ENCODE results near the gene SH3RF3.
"Not testable (repeated sequence)": the region's sequence is repeated elsewhere in the genome, so short reads cannot be mapped to it uniquely, and the experiment has no call there.

The SH3RF3 gene

GRCh38 chr2:109117181-109117580 lies 11.8 kb upstream of the SH3RF3 start:
- H3K4me3 ChIP-seq (ENCODE audit: low read length); H3K36me3 ChIP-seq (ENCODE audit: control insufficient read depth, insufficient read depth, low read length); H3K27ac ChIP-seq (ENCODE audit: low read length); H3K27me3 ChIP-seq (ENCODE audit: control insufficient read depth, insufficient read depth, low read length); H3K4me1 ChIP-seq (ENCODE audit: control insufficient read depth, insufficient read depth, low read length); DNase-seq (ENCODE audit: low read depth, low spot score); H3K9me3 ChIP-seq (ENCODE audit: control insufficient read depth, insufficient read depth, low read length): not testable (repeated sequence)
- WGBS (ENCODE audit: insufficient coverage, insufficient read length) = no CpG with 5 or more reads among the region's 9 CpGs

GRCh38 chr2:109117780-109118179 lies 11.2 kb upstream of the SH3RF3 start:
- H3K27ac ChIP-seq (ENCODE audit: low read length) = no peak overlapping the region
- H3K4me1 ChIP-seq (ENCODE audit: control insufficient read depth, insufficient read depth, low read length) = no peaks in the 10 kb centered on the region
- DNase-seq (ENCODE audit: low read depth, low spot score) = no peak
- H3K4me3 ChIP-seq (ENCODE audit: low read length) = no peak overlapping the region
- no CpG with 5 or more reads among the region's 4 CpGs for WGBS (ENCODE audit: insufficient coverage, insufficient read length)
- H3K9me3 ChIP-seq (ENCODE audit: control insufficient read depth, insufficient read depth, low read length) = 0 out of 2 replicates have a peak, but pooled peaks cover 2% of the 10 kb centered on the region
- H3K36me3 ChIP-seq (ENCODE audit: control insufficient read depth, insufficient read depth, low read length) = no peaks in the 10 kb centered on the region
- no peaks in the 10 kb centered on the region for H3K27me3 ChIP-seq (ENCODE audit: control insufficient read depth, insufficient read depth, low read length)

DNA sequence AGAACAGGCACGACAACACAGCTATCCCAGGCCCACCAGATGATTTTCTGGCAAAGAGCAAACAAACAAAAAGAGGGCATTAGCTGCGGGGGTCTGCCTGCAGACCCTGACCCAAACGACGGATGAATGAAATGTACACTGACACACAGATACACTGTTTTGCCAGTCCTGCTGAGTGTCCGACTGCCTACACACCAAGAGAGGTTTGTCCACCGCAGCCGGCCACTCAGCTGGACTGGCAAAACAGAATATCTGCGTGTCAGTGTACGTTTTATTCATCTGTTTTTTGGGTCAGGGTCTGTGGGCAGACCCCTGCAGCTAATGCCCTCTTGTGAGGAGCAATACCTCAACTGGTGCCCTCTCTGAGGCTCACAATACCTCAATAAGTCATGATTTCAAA lies 10.7 kb upstream of the SH3RF3 start:
- Histone ChIP-seq H3K9me3 (ENCODE audit: control insufficient read depth, insufficient read depth, low read length) (0 out of 2 replicates have a peak, but pooled peaks cover 2% of the 10 kb centered on the region), H3K27me3 (ENCODE audit: control insufficient read depth, insufficient read depth, low read length) (no peaks in the 10 kb centered on the region)
- no peak for DNase-seq (ENCODE audit: low read depth, low spot score)

DNA sequence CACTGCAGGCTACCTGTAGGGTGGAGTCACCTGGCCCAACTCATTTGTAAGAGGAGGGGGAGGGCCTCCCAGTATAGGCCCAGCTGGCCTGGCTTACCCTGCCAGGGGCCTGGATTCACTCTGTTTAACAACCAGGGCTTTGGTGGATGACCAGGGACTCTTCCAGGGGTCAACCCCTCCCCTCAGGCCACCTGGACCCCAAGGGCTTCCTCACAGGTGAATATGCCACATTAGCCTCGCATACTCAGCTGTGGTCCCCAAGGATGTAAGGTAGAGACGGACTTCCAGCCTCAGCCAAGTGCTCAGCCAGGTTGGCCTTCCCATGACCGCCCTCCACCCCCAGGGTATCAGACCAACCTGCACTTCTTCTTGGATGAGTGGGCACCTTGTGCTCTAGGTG lies 8.8 kb upstream of the SH3RF3 start:
- DNase-seq (ENCODE audit: low read depth, low spot score) = no peak
- Histone ChIP-seq H3K36me3 (ENCODE audit: control insufficient read depth, insufficient read depth, low read length) (no peaks in the 10 kb centered on the region), H3K4me3 (ENCODE audit: low read length) (no peak overlapping the region), H3K9me3 (ENCODE audit: control insufficient read depth, insufficient read depth, low read length) (0 out of 2 replicates have a peak, but pooled peaks cover 2% of the 10 kb centered on the region), H3K27ac (ENCODE audit: low read length) (no peak overlapping the region), H3K27me3 (ENCODE audit: control insufficient read depth, insufficient read depth, low read length) (no peaks in the 10 kb centered on the region), H3K4me1 (ENCODE audit: control insufficient read depth, insufficient read depth, low read length) (no peaks in the 10 kb centered on the region)
- no CpG with 5 or more reads among the region's 3 CpGs for WGBS (ENCODE audit: insufficient coverage, insufficient read length)

More for the DNA sequence above, 10.7 kb upstream of the SH3RF3 start:
- H3K4me3 ChIP-seq (ENCODE audit: low read length) = no peak overlapping the region
- no peak overlapping the region for H3K27ac ChIP-seq (ENCODE audit: low read length)
- no CpG with 5 or more reads among the region's 9 CpGs for WGBS (ENCODE audit: insufficient coverage, insufficient read length)
- no peaks in the 10 kb centered on the region for H3K36me3 ChIP-seq (ENCODE audit: control insufficient read depth, insufficient read depth, low read length)
- H3K4me1 ChIP-seq (ENCODE audit: control insufficient read depth, insufficient read depth, low read length) = no peaks in the 10 kb centered on the region

- no CpG with 5 or more reads among the region's 10 CpGs for WGBS (ENCODE audit: insufficient coverage, insufficient read length)
- not testable (repeated sequence) for H3K9me3 ChIP-seq (ENCODE audit: control insufficient read depth, insufficient read depth, low read length); DNase-seq (ENCODE audit: low read depth, low spot score); H3K27ac ChIP-seq (ENCODE audit: low read length); H3K36me3 ChIP-seq (ENCODE audit: control insufficient read depth, insufficient read depth, low read length); H3K4me3 ChIP-seq (ENCODE audit: low read length); H3K4me1 ChIP-seq (ENCODE audit: control insufficient read depth, insufficient read depth, low read length); H3K27me3 ChIP-seq (ENCODE audit: control insufficient read depth, insufficient read depth, low read length)
Measured at GRCh38 chr2:109120686-109121085, 8.3 kb upstream of the SH3RF3 start.

DNA sequence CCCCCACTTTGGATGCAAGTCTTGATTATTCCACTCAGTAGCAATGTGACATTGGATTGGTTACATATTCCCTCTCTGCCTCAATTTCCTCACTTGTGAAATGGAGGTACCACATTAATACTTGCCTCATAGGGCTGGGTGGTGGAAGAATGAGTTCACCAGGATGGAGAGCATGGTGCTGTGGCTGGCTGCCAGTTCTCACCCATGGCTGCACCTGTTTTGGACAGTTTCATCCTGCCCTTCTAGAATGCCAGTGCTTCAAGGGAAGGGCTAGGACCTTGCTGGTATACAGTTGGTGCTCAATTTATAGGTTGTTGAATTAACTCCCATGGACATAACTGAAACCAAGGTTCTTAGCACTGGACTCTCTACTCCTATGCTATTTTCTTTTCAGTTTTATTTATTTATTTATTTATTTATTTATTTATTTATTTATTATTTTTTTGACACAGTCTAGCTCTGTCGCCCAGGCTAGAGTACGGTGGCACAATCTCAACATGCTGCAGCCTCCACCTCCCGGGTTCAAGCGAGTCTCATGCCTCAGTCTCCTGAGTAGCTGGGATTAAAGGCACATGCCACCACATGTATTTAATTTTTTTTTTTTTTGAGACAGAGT lies 5.3 kb upstream of the SH3RF3 start:
- H3K36me3 ChIP-seq (ENCODE audit: control insufficient read depth, insufficient read depth, low read length) = no peaks in the 10 kb centered on the region
- no peak for DNase-seq (ENCODE audit: low read depth, low spot score)
- no peak overlapping the region for H3K4me3 ChIP-seq (ENCODE audit: low read length)
- no peaks in the 10 kb centered on the region for H3K9me3 ChIP-seq (ENCODE audit: control insufficient read depth, insufficient read depth, low read length)
- H3K4me1 ChIP-seq (ENCODE audit: control insufficient read depth, insufficient read depth, low read length) = no peaks in the 10 kb centered on the region
- H3K27me3 ChIP-seq (ENCODE audit: control insufficient read depth, insufficient read depth, low read length) = peaks cover 2% of the 10 kb centered on the region; the same call in 1 of the 2 replicates
- no peak overlapping the region for H3K27ac ChIP-seq (ENCODE audit: low read length)
- WGBS (ENCODE audit: insufficient coverage, insufficient read length) = no CpG with 5 or more reads among the region's 4 CpGs

DNA sequence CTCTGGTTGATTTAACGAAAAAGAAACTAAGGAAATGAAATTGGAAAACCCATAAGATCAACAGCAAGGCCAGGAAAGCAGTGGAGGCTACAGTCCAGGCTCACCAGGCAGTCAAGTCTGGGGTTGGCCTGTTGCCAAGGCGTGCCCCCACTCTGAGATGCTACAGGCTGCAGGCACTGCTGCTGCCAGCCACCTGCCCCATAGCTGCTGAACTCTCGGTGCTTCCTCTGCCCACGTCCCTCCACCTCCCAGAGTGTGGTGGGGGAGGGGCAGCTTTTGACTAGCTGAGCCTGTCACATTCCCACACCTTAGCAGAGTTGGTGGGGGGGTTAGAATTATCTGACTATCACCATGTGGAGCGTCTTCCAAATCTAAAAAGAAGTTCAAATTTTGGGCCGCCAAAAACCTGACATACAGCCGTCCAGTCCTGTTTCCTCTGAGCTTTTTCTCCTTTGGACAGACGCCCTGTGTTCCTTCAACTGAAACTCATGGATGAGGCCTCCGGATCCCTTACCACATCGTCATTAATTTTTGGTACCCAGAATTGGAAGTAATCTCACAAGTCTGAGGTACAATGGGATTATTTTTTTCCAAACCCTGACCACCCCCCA lies 3.9 kb upstream of the SH3RF3 start:
- no peak for DNase-seq (ENCODE audit: low read depth, low spot score)
- H3K4me3 ChIP-seq (ENCODE audit: low read length) = no peak overlapping the region
- no CpG with 5 or more reads among the region's 10 CpGs for WGBS (ENCODE audit: insufficient coverage, insufficient read length)

GRCh38 chr2:109125593-109126500 lies 3.2 kb upstream of the SH3RF3 start:
- H3K4me3 ChIP-seq (ENCODE audit: low read length) = no peak overlapping the region
- WGBS (ENCODE audit: insufficient coverage, insufficient read length) = no CpG with 5 or more reads among the region's 12 CpGs
- no peak for DNase-seq (ENCODE audit: low read depth, low spot score)
- no peaks in the 10 kb centered on the region for H3K9me3 ChIP-seq (ENCODE audit: control insufficient read depth, insufficient read depth, low read length)
- H3K27me3 ChIP-seq (ENCODE audit: control insufficient read depth, insufficient read depth, low read length) = peaks cover 22% of the 10 kb centered on the region; the same call in 1 of the 2 replicates
- H3K36me3 ChIP-seq (ENCODE audit: control insufficient read depth, insufficient read depth, low read length) = no peaks in the 10 kb centered on the region
- peaks cover 6% of the 10 kb centered on the region for H3K4me1 ChIP-seq (ENCODE audit: control insufficient read depth, insufficient read depth, low read length)
- no peak overlapping the region for H3K27ac ChIP-seq (ENCODE audit: low read length)

More for the DNA sequence above, 3.9 kb upstream of the SH3RF3 start:
- Histone ChIP-seq H3K9me3 (ENCODE audit: control insufficient read depth, insufficient read depth, low read length) (no peaks in the 10 kb centered on the region), H3K4me1 (ENCODE audit: control insufficient read depth, insufficient read depth, low read length) (peaks cover 5% of the 10 kb centered on the region), H3K27me3 (ENCODE audit: control insufficient read depth, insufficient read depth, low read length) (peaks cover 15% of the 10 kb centered on the region; the same call in 1 of the 2 replicates), H3K36me3 (ENCODE audit: control insufficient read depth, insufficient read depth, low read length) (no peaks in the 10 kb centered on the region), H3K27ac (ENCODE audit: low read length) (no peak overlapping the region)

- H3K4me1 ChIP-seq (ENCODE audit: control insufficient read depth, insufficient read depth, low read length) = peaks cover 6% of the 10 kb centered on the region
- H3K27ac ChIP-seq (ENCODE audit: low read length) = no peak overlapping the region
- H3K4me3 ChIP-seq (ENCODE audit: low read length) = no peak overlapping the region
- H3K27me3 ChIP-seq (ENCODE audit: control insufficient read depth, insufficient read depth, low read length) = peaks cover 22% of the 10 kb centered on the region; the same call in 1 of the 2 replicates
- no CpG with 5 or more reads among the region's 5 CpGs for WGBS (ENCODE audit: insufficient coverage, insufficient read length)
- no peak for DNase-seq (ENCODE audit: low read depth, low spot score)
- H3K9me3 ChIP-seq (ENCODE audit: control insufficient read depth, insufficient read depth, low read length) = no peaks in the 10 kb centered on the region
- no peaks in the 10 kb centered on the region for H3K36me3 ChIP-seq (ENCODE audit: control insufficient read depth, insufficient read depth, low read length)
Measured at GRCh38 chr2:109126501-109126860, 2.5 kb upstream of the SH3RF3 start.

DNA sequence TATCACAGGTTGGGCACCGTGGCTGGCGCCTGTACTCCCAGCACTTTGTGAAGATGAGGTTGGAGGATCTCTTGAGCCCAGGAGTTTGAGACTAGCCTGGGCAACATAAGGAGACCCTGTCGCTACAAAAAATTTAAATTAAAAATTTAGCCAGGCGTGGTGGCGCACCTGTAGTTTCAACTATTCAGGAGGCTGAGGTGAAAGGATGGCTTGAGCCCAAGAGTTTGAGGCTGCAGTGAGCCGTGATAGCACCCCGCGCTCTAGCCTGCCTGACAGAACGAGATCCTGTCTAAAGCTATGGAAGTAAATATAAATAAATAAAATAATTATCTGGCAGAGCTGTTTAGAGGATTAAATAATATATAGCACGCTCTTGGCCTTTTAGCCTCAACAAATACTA lies 1.4 kb upstream of the SH3RF3 start:
- Histone ChIP-seq H3K9me3 (ENCODE audit: control insufficient read depth, insufficient read depth, low read length) (no peaks in the 10 kb centered on the region), H3K27ac (ENCODE audit: low read length) (no peak overlapping the region), H3K4me3 (ENCODE audit: low read length) (no peak overlapping the region), H3K27me3 (ENCODE audit: control insufficient read depth, insufficient read depth, low read length) (peaks cover 22% of the 10 kb centered on the region; the same call in 1 of the 2 replicates), H3K36me3 (ENCODE audit: control insufficient read depth, insufficient read depth, low read length) (no peaks in the 10 kb centered on the region), H3K4me1 (ENCODE audit: control insufficient read depth, insufficient read depth, low read length) (peaks cover 6% of the 10 kb centered on the region)
- no peak for DNase-seq (ENCODE audit: low read depth, low spot score)
- WGBS (ENCODE audit: insufficient coverage, insufficient read length) = no CpG with 5 or more reads among the region's 10 CpGs

All from iPS DF 6.9 (cell line).